ENCODE data around the gene LRRN2.
"Not testable (repeated sequence)": the region's sequence is repeated elsewhere in the genome, so short reads cannot be mapped to it uniquely, and the experiment has no call there.

Gene LRRN2

DNA sequence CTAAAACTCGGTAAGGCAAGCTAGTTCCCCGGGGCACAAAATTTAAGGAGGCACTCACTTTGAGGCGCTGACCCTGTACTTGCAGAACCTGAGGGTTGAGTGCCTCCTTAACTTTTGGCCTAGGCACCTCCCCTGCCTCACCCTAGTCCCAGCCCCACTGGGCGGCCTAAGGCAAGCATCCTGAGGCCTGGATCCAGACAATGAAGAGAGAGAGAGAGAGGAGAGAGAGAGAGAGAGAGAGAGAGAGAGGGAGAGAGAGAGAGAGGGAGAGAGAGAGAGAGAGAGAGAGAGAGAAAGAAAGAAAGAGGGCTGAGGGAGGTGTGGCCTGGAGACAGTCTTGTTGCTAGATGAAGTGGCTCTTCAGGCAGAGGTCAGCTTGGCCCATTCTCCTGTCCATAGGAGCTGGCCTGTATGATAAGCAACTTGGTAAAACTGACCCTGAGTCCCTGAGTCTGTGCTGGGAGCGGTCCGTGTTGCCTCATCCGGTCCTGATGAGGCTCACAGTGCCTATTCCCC lies 7.4 kb upstream of the LRRN2 start:
- no peak for DNase-seq (ENCODE audit: low read depth in 3 of 3)

DNA sequence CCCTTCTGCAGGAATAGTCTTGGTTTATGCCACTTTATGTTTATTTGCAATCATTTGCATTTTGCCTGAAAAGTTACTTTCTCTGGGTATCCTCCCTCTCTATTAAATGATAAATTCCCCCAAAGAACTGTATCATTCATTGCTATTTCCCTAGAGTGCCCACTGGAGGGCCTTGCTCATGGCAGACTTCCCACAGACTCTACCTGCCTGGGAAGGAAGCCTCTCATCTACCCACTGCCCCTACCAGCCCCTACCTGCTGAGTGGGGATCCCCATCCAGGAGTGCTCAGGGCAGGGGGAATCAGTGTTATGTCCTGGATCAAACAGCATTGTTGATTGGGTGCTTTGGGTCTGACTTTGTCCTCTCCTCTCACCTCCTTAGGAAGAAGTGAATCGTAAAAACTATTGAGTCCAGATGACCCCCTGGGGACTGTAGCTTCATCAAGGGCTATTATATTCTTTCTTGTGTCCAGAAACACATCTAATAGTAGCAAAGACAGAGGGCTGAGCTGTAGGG lies 6.8 kb upstream of the LRRN2 start:
- no peak for DNase-seq (ENCODE audit: low read depth in 3 of 3)

DNA sequence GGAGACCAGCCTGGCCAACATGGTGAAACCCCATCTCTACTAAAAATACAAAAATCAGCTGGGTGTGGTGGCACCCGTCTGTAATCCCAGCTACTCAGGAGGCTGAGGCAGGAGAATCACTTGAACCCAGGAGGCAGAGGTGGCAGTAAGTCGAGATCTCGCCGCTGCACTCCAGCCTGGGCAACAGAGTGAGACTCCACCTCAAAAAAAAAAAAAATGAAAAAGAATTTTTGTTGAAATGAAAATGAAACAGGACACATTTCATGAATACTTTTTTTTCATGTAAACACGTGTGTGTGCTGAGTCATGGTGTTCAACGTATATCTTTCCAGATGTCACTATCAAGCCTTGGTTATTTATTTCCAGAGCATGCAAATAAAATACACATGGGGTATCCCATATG lies 5.8 kb upstream of the LRRN2 start:
- DNase-seq (ENCODE audit: low read depth in 3 of 3): not testable (repeated sequence)

DNA sequence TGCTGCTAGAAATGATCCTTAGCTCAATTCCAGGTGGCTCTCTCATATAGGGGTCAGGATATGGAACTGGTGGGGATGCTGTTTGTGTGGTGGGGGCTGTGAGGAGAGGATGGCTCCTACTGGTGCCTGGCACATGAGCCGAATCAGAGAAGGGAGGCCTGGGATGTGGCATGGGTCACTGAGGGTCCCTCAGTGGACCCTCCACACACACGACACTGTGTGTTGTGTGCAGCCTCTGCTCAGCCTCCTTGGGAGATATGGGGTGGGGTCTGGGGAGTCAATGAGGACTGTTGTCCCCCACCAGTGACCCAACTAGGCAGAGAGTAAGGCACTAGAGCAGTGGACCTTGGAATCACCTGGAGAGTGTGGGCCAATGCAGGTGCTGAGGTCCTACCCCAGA lies 3.2 kb upstream of the LRRN2 start:
- DNase-seq (ENCODE audit: low read depth in 3 of 3): no peak

DNA sequence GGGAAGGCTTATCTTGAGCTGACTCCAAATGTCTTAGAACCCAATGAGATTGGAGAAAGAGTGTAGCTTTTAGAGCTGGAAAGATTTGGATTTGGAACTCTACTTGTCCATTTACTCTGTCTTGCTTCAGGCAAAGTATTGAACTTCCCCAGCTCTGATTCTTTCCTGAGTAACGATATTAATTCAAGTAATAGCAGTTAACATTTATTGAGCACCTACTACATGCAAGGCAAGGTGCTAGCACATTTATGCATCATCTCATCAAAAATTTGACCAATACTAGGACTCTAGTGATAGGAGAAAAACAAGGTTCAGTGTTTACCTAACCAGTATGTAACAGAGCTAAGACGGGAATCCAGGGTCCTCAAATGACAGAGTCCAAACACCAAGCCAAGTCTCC lies 2.5 kb upstream of the LRRN2 start:
- DNase-seq (ENCODE audit: low read depth in 3 of 3): no peak

DNA sequence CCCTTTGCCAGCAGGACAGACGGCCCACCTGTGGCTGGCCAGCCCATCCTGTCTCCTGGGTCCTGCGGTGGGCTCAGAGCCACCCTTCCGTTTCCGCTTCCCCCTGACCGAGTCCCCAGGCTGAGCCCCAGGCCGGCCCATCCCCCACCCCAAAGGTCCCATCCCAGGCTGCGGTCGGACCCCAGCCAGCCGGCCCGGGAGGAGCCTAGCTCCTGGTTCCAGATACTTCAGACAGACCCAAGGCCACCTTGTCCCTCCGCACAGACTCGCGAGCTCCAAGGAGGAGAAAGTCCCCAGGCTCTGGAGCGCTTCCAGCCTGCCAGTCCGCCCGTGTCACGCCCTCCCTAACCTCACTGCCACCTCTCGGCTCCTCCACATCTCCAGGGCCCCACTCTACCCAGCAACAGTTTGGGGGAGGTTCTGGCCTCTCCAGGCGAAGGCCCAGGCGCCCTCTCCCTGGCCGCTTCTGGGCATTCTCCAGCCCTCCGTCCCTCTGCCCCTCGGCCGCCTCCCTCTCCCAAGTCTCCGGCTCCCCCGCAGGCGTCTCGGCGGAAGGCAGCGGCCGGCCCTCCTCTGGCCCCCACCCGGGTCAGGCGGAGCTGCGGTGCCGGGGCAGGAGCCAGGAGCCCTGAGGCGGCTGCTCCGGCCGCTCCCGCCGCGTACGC lies 835 bp downstream of the LRRN2 start:
- no peak for DNase-seq (ENCODE audit: low read depth in 3 of 3)

DNA sequence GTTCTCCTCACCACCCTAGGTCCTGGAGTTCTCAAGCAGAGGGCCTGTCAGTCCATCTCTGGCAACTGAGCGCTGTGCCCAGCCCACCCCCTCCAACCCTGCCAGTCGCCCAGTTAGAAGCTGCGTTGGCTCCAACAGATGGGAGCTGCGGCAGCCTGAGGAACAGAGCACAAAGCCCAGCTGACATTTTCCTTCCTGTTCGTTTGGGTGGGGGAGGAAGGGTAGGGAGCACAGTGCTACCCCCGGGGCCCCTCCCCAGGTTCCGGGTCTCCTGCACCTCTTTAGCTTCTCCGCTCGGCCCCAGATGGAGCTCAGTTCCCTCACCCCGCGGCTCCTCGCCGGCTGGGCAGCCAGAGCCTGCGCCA lies 1.4 kb downstream of the LRRN2 start:
- no peak for DNase-seq (ENCODE audit: low read depth in 3 of 3)

DNA sequence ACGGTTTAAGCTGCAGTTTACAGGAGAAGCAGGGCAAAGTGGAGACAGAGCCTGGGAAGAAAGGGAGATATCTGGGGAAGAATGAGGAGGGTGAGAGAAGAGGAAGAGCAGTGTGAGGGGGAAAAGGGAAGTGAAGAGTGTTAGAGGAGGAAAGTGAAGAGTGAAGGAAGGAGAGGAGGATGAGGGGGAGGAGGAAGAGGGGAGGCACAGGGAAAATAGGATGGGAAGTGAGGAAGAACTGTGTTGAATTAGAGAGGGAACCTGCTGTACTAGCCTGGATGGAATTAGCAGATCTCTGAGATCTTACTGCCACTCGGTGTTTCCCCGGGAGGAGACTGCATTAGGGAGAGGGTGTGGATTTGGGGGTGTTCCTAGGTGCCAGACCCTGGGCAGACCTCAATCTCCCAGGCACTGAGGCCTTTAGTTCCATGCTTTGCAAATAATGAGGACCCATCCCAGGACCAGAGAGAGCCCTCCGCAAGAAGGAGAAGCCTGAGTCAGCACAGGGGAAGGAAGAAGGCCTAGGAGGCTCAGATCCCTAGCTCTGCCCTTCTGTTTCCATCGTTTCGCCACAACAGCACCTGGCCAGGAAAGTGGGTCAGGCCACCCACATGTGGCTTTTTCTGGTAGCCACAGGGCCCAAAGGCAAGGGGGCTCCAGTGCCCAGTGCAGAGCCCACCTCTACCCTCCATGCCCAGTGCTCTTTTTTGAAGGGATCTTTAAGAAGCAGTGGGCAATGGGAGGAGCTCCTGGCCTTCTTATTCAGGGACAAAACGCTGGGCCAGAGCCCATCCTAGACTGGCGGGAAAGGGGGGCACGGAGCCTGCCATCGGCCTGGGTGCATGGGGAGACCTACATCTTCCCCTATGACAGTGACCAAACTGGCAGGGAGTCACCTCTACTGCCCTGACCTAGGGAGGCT lies 2.0 kb downstream of the LRRN2 start:
- DNase-seq (ENCODE audit: low read depth in 3 of 3): no peak

DNA sequence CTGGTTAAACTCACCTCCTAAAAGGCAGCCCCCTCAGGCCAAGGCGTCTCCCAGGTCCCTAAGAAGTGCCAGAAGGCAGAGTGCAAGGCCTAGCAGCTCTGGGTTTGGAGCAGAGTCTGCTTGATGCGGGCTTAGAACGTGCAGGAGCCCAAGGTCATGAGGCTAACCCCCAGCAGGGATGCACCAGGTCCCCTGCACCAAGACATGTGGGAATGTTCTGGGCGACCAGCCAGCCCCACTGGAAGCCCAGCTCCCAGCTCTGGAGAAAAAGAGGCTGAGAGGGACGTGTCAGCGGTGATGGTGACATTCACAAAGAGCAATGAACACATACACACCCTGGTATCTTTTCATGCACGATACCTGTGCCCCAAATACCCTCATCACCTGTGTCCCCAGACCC lies 5.1 kb downstream of the LRRN2 start:
- DNase-seq (ENCODE audit: low read depth in 3 of 3): no peak

DNA sequence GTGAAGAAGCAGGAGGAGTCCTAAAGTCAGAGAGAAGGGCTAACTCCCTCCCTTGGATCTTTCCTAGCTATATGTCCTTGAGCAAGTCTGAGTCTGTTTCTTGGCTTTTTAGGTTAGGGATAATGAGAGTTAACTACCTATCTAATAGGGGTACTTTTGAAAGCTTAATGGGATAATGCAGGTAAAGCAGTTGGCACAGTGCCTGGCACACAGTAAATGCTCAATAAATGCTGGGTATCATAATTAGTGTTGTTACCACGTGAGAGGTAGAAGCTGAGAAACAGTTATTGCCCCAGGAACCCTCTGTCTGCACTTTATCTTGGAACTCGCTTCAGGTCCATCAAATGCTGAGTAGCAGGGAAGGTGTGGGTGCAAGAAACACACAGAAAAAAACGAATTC lies 5.5 kb downstream of the LRRN2 start:
- no peak for DNase-seq (ENCODE audit: low read depth in 3 of 3)

DNA sequence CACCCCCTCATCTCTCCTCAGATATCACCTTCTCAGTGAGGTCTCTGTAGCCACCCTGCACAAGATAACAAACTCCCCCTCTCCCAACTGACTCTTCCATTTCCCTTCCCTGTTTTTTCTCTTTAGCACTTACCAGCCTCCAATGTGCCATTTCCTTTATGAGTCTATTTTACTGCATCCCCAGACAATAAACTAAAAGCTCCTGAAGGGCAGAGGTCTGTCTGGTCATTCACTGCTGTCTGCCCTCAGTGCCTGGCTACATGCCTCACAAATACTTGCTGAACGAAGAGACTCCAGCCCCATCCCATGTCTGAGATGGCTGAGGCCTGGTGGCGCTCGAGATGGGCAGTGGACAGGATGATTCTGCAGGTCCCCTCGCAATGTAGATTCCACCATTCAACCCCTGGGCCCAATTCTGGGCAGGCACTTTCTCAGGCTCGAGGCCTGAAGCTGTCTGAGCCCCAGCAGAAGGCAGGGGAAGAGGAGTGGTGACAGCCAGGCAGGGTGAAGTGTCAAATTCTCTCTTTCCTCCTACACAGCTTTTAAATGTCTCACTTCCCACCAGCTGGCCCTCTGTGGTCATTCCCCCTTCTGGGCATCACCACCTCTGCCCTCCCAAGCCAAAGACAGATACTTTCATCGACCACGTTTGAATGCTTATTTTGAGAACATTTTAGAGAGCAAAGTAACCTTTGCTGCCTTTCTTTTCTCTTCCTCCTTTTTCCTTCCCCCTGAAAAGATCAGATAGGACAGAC lies 6.6 kb downstream of the LRRN2 start:
- DNase-seq (ENCODE audit: low read depth in 3 of 3): no peak

DNA sequence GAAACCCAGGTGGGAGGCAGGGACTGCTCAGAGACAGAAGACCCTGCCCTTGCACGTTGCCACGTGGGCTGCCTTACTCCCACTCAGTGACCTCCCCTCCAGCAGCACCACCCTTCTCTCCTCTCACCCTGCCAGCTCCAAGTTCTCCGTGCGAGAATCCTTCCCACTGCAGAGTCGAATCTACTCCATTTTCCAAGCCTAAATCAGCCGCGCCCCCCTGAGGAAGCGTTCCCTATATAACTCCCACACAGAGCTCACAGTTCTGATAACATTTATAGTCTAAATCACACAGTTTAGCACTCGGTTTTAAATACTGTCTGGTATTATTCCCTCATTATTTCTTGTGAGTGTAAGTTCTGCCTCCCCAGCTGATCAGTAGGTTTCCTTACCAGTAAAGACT lies 7.7 kb downstream of the LRRN2 start:
- DNase-seq (ENCODE audit: low read depth in 3 of 3): no peak

DNA sequence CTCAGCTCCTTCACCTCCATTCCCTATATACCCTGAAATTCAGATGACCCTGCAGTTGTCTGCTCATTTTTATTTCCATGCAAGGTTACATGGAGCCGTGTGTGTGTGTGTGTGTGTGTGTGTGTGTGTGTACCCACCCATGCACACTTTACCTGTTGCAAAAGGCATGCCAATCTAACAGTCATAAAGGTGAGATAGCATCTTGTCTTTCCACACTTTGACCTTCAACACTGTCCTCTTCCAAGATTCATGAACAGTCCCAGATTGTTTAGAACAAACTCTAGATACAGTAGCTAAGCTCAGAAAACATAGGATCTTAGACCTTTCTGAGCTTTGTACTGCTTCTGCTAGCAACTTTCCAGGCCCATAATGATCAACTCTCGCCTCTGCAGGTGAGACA lies 9.5 kb downstream of the LRRN2 start:
- DNase-seq (ENCODE audit: low read depth in 3 of 3): no peak

DNA sequence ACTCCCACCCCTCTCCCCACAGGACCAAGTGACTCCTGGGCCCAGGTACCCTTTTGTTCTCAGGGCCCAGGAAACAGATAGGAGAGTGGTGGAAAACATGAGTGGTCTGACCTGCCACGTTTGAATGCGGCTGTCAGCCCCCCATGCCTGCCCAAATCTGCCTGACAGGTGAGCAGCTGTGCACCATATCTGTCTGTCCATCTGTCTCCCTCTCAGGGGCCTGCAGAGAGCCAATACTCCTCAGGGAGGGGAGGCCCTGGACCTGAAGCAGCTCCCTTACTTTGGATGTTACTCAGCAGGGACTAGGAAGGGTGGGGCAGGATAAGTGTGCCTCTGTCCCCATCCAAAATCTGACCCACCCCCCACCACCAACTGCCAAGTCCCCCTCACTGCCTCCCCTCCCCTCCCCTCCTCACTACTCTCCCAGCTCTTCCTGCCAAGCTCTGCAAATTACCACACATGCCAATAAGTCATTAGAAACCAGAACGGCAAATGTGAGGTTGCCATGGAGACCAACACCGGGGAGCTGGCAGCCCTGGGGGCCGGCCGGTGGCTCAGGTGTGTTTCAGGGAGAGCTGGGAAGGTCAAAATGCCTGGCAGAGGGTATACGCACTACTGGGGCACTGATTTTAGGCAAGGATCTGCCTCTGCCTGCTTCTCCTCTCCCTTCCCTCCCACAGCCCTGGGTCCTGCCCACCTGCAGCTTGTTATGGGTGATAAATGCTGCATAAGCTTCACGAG lies 11.5 kb downstream of the LRRN2 start:
- no peak for DNase-seq (ENCODE audit: low read depth in 3 of 3)

DNA sequence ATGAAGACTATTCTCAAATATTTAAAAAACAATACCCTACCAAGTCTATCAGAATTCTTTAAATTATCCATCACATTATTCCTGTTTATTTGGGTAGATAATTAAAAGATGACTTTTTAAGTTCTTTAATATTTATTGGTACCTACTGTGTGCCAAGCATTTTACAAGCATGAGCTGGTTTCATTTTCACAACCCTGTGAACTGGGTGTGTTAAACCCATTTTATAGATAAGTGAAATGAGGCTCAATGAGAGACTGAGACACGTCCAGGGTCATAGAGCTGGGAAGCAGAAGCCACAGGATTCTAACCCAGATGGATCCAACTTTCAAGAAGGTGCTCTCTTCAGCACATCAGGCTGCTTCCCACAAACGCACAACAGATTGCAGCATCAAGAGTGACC lies 12.3 kb downstream of the LRRN2 start:
- DNase-seq (ENCODE audit: low read depth in 3 of 3): no peak

DNA sequence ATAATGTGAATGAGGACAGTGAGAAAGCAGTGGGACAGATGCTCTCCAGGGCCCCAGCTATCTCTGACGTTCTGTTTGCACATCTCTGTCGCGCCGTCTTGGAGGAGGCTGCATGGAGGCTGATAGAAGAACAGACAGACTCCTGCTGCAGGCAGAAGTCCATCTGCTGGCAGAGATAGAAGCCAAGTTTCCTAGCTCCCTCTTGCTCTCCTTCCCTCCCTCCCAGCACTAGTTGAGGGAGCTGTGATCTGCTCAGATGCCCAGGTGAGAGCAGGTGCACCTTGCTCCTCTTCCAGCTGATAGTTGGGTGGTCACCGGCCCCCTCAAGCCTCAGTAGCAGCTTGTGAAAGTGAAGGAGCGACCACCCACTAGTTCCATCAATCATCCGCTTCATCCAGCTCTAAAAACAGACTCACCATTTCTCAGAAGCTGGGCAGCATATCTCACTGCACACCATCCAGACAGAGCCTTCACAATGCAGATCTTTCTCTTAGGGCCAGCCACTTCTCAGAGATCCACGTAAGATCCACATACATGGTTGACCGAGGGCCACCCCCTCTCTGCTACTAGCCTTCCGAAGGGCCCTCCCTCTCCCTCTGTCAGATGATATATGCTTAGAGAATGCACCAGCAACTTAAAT lies 12.9 kb downstream of the LRRN2 start:
- no peak for DNase-seq (ENCODE audit: low read depth in 3 of 3)

DNA sequence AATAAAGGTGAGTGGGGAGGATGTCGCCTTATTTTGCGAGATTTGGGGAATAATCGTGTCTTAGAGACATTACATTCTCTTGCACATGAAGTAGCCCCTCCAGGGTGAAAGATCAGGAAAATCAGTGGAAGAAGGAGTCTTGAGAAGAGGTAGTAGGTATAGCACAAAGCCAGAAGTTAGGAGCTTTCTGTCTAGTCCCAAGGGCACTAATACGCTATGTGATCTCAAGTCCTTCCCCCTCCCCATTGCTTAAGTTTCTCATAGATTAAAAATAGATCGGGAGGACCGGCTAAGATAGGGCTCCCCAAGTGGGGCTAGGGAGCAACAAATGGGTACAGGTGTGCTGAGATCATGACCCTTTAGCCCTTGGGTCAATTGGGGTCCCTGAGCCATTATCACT lies 13.5 kb downstream of the LRRN2 start:
- DNase-seq (ENCODE audit: low read depth in 3 of 3): no peak

DNA sequence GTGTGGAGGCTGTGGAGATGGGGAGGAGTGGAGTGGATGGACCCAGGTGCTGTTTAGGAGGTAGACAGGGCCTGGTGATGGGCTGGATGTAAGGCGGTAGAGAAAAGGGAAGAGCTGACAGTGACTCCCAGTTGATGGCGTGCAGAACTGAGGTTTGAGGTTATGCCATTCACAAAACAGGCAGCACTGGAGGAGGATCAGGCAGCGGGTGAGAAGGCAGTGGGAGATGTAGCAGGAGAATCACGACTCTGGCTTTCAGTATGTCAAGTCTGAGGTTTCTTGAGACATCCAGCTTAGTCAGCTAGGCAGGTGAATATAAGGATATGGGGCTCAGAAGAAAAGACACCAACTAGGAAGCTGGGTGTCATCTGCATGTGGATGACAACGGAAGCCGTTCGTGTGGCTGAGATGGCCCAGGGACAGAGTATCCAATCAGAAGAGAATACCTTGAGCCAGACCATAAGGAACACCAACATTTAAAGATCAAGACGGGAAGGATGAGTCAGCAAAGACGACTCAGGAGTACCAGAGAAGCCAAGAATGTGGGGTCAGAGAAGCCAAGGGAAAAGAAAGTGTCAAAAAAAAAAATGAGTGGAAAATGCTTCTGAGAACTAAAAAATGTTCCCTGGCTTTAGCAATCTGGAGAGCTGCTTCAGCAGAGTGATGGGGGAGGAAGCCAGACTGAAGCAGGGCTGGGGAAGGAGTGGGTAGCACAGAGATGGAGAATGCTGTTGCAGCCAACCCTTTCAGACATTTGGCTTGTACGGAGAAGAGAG lies 15.2 kb downstream of the LRRN2 start:
- DNase-seq (ENCODE audit: low read depth in 3 of 3): no peak

DNA sequence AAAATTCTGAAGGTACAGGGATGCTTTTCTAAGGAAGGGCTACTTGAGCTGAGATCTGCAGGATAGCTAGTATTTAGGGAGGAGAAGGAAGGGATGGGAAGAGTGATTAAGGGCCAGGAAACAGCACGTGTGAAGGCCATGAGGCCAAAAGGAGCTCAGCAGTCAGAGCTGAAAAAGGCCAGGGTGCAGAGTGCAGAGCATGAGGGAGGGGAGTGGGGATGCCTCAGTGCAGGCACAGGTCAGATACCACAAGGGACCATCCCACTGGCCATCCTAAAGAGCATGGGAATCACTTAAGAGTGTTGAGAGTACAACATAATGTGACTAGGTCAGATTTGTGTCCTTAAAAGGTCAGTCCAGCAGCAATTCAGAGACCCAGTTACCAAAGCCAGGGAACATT lies 16.0 kb downstream of the LRRN2 start:
- DNase-seq (ENCODE audit: low read depth in 3 of 3): no peak

DNA sequence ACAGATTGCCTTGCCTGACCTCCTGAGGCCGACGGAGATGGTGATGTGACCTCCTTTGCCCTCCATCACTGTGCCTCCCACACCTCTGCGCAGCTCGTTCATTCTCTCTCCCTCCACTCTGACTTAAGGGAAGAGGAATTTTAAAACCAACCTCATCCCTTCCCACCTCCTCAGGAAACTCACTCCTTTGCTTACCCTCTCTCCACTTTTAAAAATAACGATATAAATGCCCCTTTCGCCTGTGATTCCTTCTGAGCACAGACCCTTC lies 21.2 kb downstream of the LRRN2 start:
- no peak for DNase-seq (ENCODE audit: low read depth in 3 of 3)
